ENCODE data around the gene ATF7. TPM values are rescaled to one million over a fixed set of nuclear protein-coding genes. Genes with fewer than 3 reads are reported as not detected.
A peak's percentile ranks its signal among the peaks of the same experiment; 100 is the strongest.

ATF7 gene
- polyA plus RNA-seq, 1 of the 3 experiments (the other 2 are of a cell fraction), result 12.8 TPM

GRCh38 chr12:53602176-53602864, 23.9 kb downstream of the ATF7 start:
- 78% methylated on average over 10 of the region's 10 CpGs for WGBS (ENCODE audit: low lambda C conversion rate)
- H3K4me3 ChIP-seq (ENCODE audit: low read depth in 2 of 2, low read length in 1 of 2), result no peak overlapping the region

More at GRCh38 chr12:53602176-53602864, 23.9 kb downstream of the ATF7 start:
- no peak overlapping the region for H3K4me2 ChIP-seq
- H3K9ac ChIP-seq, result no peak overlapping the region
- peaks cover 4 to 35% of the 10 kb centered on the region in 2 experiments for H3K36me3 ChIP-seq (replicated peaks in 1 of 2; ENCODE audit: control insufficient read depth in 1 of 2, insufficient read depth in 2 of 2, low read length in 1 of 2)
- TF ChIP-seq RFX5 (IDR thresholded peaks at IDR 0.05; ENCODE audit: low read length), result no peak
- TF ChIP-seq, protein P1, sequence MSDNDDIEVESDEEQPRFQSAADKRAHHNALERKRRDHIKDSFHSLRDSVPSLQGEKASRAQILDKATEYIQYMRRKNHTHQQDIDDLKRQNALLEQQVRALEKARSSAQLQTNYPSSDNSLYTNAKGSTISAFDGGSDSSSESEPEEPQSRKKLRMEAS (IDR thresholded peaks at IDR 0.05; ENCODE audit: low read depth), result no peak
- no peak for TF ChIP-seq FOSL2 (IDR thresholded peaks at IDR 0.05; ENCODE audit: borderline replicate concordance, low read depth)
- no peak for TF ChIP-seq ELF1 (IDR thresholded peaks at IDR 0.05)
- no peak for TF ChIP-seq IRF3 (IDR thresholded peaks at IDR 0.05; ENCODE audit: low read depth, low read length)
- no peak for TF ChIP-seq RAD21 (IDR thresholded peaks at IDR 0.05; ENCODE audit: low read length)
- no peak for TF ChIP-seq YY1 (IDR thresholded peaks at IDR 0.05; ENCODE audit: low read depth)
- TF ChIP-seq SIN3A (IDR thresholded peaks at IDR 0.05; ENCODE audit: borderline replicate concordance, low read depth, low read length), result no peak
- no peak for TF ChIP-seq TCF12 (IDR thresholded peaks at IDR 0.05)
- no peak for TF ChIP-seq CHD2 (IDR thresholded peaks at IDR 0.05; ENCODE audit: low read length, partially characterized antibody)
- no peak for TF ChIP-seq FOXM1 (IDR thresholded peaks at IDR 0.05; ENCODE audit: low read depth)
- TF ChIP-seq EZH2phosphoT487 (IDR thresholded peaks at IDR 0.05; ENCODE audit: borderline replicate concordance, low read depth), result no peak
- TF ChIP-seq EP300 (IDR thresholded peaks at IDR 0.05; ENCODE audit: borderline replicate concordance in 1 of 2, low read depth in 1 of 2, low read length in 1 of 2), result no peak
- no peak for TF ChIP-seq REST (IDR thresholded peaks at IDR 0.05; ENCODE audit: low read depth, low read length)
- no peak for TF ChIP-seq MEF2A (IDR thresholded peaks at IDR 0.05; ENCODE audit: borderline replicate concordance, low read depth)
- no peak for TF ChIP-seq JUND (IDR thresholded peaks at IDR 0.05)
- TF ChIP-seq POLR2AphosphoS5 (IDR thresholded peaks at IDR 0.05; ENCODE audit: low read depth, low read length), result no peak
- ChIA-PET POLR2A (no interaction called here), CTCF (interaction anchor here (0.8 to 1.8 kb wide), 3 partner anchors 10 to 73 kb away, joined by 3 to 7 read pairs (median 6); partner anchors contain the start of gene ATP5MC2)
- no peaks in the 10 kb centered on the region for H3K9me3 ChIP-seq
- peak overlapping the region in 1 of 2 experiments; percentile 65; a peak in 2 of 4 replicates for H3K27ac ChIP-seq (ENCODE audit: low read depth in 2 of 2, low read length in 1 of 2)
- H3K27me3 ChIP-seq (ENCODE audit: insufficient read depth), result no peaks in the 10 kb centered on the region
- no peaks in the 10 kb centered on the region for H3K9me2 ChIP-seq
- H3K79me2 ChIP-seq (ENCODE audit: insufficient read depth), result peaks cover 55% of the 10 kb centered on the region; the same call in 1 of the 2 replicates
- peaks cover 11% of the 10 kb centered on the region for H3F3A ChIP-seq (replicated peaks; ENCODE audit: insufficient read depth)
- peaks cover 12 to 28% of the 10 kb centered on the region in 2 experiments for H3K4me1 ChIP-seq (ENCODE audit: control insufficient read depth in 1 of 2, insufficient read depth in 2 of 2, low read depth in 1 of 2, low read length in 1 of 2)
- H4K20me1 ChIP-seq (ENCODE audit: insufficient read depth), result peaks cover 7% of the 10 kb centered on the region; the same call in 1 of the 2 replicates
- no peak overlapping the region for H2AFZ ChIP-seq (ENCODE audit: low read depth)
- no peak for DNase-seq

All from SK-N-SH (cell line).